Adrenal gland (tissue), 5 donors: ENCODE measurements around the gene PTCHD1.

Experiments used
- POLR2A ChIP-seq, 2 donors: fragments of 450-650 bp; IDR thresholded peaks; one replicate each; pipeline ENCODE4 v1.6.1; 2017; ENCODE audit warnings: antibody characterized with exemption in 2 of 2, mild to moderate bottlenecking in 2 of 2, moderate library complexity in 1 of 2
- TF ChIP-seq, protein P1 (sequence below), 6 experiments: fragments of 450-650 bp in 4 of 6; fragments of 200-600 bp in 2 of 6; sonication (generic) in 1 of 6; IDR thresholded peaks; 1 replicate in 5 of 6; 2 replicates in 1 of 6; pipeline versions ENCODE4 v1.5.1 to v1.8.0; 2016 to 2021; ENCODE audit warnings: antibody characterized with exemption in 6 of 6, mild to moderate bottlenecking in 2 of 6, moderate library complexity in 1 of 6
- donor health status: DM: no; HTN: no; CAD: no.

DNA sequence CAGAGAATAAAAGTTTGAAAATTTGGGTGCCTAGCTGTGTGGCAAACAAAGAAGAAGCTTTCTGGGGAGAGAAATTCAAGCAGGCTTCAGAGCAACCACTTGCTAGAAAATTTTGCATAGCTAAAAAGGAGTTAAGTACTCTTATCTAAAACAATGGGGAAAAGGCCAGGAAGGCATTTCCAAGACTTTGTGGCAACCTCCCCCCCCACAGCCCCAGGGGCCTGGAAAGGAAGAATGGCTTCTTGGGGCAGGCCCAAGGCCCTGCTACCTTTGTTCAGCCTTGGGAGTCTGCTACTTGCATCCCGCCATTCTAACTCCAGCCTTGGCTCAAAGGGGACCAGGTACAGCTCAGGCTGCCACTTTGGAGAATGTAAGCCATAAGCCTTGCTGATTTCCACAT lies 102.2 kb downstream of the PTCHD1 start:
- TF ChIP-seq POLR2A (IDR thresholded peaks at IDR 0.05) = no peak
- TF ChIP-seq, protein P1, sequence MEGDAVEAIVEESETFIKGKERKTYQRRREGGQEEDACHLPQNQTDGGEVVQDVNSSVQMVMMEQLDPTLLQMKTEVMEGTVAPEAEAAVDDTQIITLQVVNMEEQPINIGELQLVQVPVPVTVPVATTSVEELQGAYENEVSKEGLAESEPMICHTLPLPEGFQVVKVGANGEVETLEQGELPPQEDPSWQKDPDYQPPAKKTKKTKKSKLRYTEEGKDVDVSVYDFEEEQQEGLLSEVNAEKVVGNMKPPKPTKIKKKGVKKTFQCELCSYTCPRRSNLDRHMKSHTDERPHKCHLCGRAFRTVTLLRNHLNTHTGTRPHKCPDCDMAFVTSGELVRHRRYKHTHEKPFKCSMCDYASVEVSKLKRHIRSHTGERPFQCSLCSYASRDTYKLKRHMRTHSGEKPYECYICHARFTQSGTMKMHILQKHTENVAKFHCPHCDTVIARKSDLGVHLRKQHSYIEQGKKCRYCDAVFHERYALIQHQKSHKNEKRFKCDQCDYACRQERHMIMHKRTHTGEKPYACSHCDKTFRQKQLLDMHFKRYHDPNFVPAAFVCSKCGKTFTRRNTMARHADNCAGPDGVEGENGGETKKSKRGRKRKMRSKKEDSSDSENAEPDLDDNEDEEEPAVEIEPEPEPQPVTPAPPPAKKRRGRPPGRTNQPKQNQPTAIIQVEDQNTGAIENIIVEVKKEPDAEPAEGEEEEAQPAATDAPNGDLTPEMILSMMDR (IDR thresholded peaks at IDR 0.05) = no peak
